Neural cell (in vitro differentiated cells): ENCODE results near the gene PWP2. TPM values are rescaled to one million over a fixed set of nuclear protein-coding genes. Genes with fewer than 3 reads are reported as not detected.

Experiments
- H2AFZ ChIP-seq: fragments of 200-600, 300-800 bp; sonication (generic), shearing (Covaris generic); 2 replicates; pipeline ENCODE4 v1.6.0; 2014; ENCODE audit warnings: low read depth, mild to moderate bottlenecking, antibody characterized with exemption, low read length, moderate library complexity
- H3F3A ChIP-seq: fragments of 200-600 bp; shearing (Covaris generic); 2 replicates; pipeline ENCODE4 v1.6.1; 2016; ENCODE audit warnings: mild to moderate bottlenecking, moderate library complexity, mixed read lengths, antibody characterized with exemption, low read length; ENCODE audit not compliant: insufficient read depth, poor library complexity, severe bottlenecking
- H3K27ac ChIP-seq: fragments of 200-600, 300-800 bp; sonication (generic), shearing (Covaris generic); 2 replicates; pipeline ENCODE4 v1.5.1; 2014; ENCODE audit warnings: mild to moderate bottlenecking, low read length, moderate library complexity
- H3K27me3 ChIP-seq: fragments of 300-800, 200-600 bp; sonication (generic), shearing (Covaris generic); 2 replicates; pipeline ENCODE4 v1.6.0; 2014; ENCODE audit warnings: mild to moderate bottlenecking, low read depth, low read length, moderate library complexity; ENCODE audit not compliant: insufficient read depth
- H3K36me3 ChIP-seq: fragments of 300-800, 200-600 bp; sonication (generic), shearing (Covaris generic); 2 replicates; pipeline ENCODE4 v1.5.1; 2014; ENCODE audit warnings: mild to moderate bottlenecking, antibody characterized with exemption, low read length, moderate library complexity; ENCODE audit not compliant: insufficient read depth
- H3K4me2 ChIP-seq: fragments of 300-800, 200-600 bp; sonication (generic), shearing (Covaris generic); 2 replicates; pipeline ENCODE4 v1.6.0; 2014; ENCODE audit warnings: mild to moderate bottlenecking, low read length
- H3K4me3 ChIP-seq: fragments of 300-800, 200-600 bp; sonication (generic), shearing (Covaris generic); 2 replicates; pipeline ENCODE4 v1.5.1; 2014; ENCODE audit warnings: mild to moderate bottlenecking, low read length, moderate library complexity
- H3K79me2 ChIP-seq: fragments of 200-600 bp; shearing (Covaris generic); replicated peaks from 2 replicates; pipeline ENCODE4 v1.6.0; 2014; ENCODE audit warnings: mild to moderate bottlenecking, low read length, moderate library complexity; ENCODE audit not compliant: insufficient read depth
- H3K9ac ChIP-seq: fragments of 300-800, 200-600 bp; sonication (generic), shearing (Covaris generic); 2 replicates; pipeline ENCODE4 v1.6.1; 2016; ENCODE audit warnings: mild to moderate bottlenecking, low read length, mixed read lengths
- H3K9me2 ChIP-seq: fragments of 200-600 bp; shearing (Covaris generic); 2 replicates; pipeline ENCODE4 v1.6.1; 2016; ENCODE audit warnings: mild to moderate bottlenecking, low read length, mixed read lengths; ENCODE audit not compliant: insufficient read depth
- H3K9me3 ChIP-seq: fragments of 200-600, 300-800 bp; sonication (generic), shearing (Covaris generic); 2 replicates; pipeline ENCODE4 v1.6.1; 2016; ENCODE audit warnings: mild to moderate bottlenecking, mixed run types, low read length, moderate library complexity, mixed read lengths
- H4K20me1 ChIP-seq: fragments of 200-600 bp; shearing (Covaris generic); 2 replicates; pipeline ENCODE4 v1.6.1; 2016; ENCODE audit warnings: mild to moderate bottlenecking, mixed run types; ENCODE audit not compliant: insufficient read depth
- CTCF ChIP-seq: fragments of 450-650 bp; IDR thresholded peaks from 2 replicates; pipeline ENCODE4 v1.5.1; 2014; ENCODE audit warnings: antibody characterized with exemption, mild to moderate bottlenecking, moderate library complexity; ENCODE audit not compliant: poor library complexity, severe bottlenecking
- EP300 ChIP-seq: fragments of 450-650 bp; conservative IDR thresholded peaks from 2 replicates; pipeline ENCODE4 v1.6.1; 2014; ENCODE audit warnings: antibody characterized with exemption, mild to moderate bottlenecking, moderate library complexity; ENCODE audit not compliant: poor library complexity, severe bottlenecking
- EZH2 ChIP-seq: fragments of 200-600, 300-800 bp; shearing (Covaris generic), sonication (generic); IDR thresholded peaks from 2 replicates; pipeline ENCODE4 v1.6.1; 2014; ENCODE audit warnings: antibody characterized with exemption, low read length, borderline replicate concordance, mild to moderate bottlenecking; ENCODE audit not compliant: insufficient read depth, poor library complexity, severe bottlenecking
- MXI1 ChIP-seq: fragments of 450-650 bp; conservative IDR thresholded peaks from 2 replicates; pipeline ENCODE4 v1.6.1; 2014; ENCODE audit warnings: antibody characterized with exemption, mild to moderate bottlenecking; ENCODE audit not compliant: poor library complexity, severe bottlenecking
- POLR2AphosphoS5 ChIP-seq: IDR thresholded peaks from 2 replicates; pipeline ENCODE4 v1.6.1; 2012
- RAD21 ChIP-seq: fragments of 450-650 bp; conservative IDR thresholded peaks from 2 replicates; pipeline ENCODE4 v1.6.1; 2014; ENCODE audit warnings: antibody characterized with exemption, mild to moderate bottlenecking, moderate library complexity
- SMC3 ChIP-seq: fragments of 450-650 bp; conservative IDR thresholded peaks from 2 replicates; pipeline ENCODE4 v1.6.1; 2014; ENCODE audit warnings: antibody characterized with exemption, mild to moderate bottlenecking, moderate library complexity; ENCODE audit not compliant: poor library complexity
- TAF1 ChIP-seq: IDR thresholded peaks from 2 replicates; pipeline ENCODE4 v1.6.1; 2012; ENCODE audit warnings: low read depth
- polyA plus RNA-seq: library from polyadenylated mRNA; depleted of rRNA; stranded (reverse); fragments of >200 nt; gene quantifications from 2 replicates; pipeline ENCODE4 v1.2.3, GENCODE V29; 2014
- TF ChIP-seq, protein P1 (sequence below): IDR thresholded peaks from 2 replicates; pipeline ENCODE4 v1.6.1; 2012; ENCODE audit warnings: borderline replicate concordance

Gene PWP2
- polyA plus RNA-seq, 1 donor from 2014 or later = 1.7 TPM

GRCh38 chr21:44079446-44079845, 27.8 kb upstream of the PWP2 start:
- no peaks in the 10 kb centered on the region for H3K9me3 ChIP-seq
- H2AFZ ChIP-seq = no peak overlapping the region
- no peak overlapping the region for H3K4me3 ChIP-seq
- peaks cover 6% of the 10 kb centered on the region for H3K36me3 ChIP-seq
- no peak overlapping the region for H3K4me2 ChIP-seq
- H3K27ac ChIP-seq = no peak overlapping the region
- H4K20me1 ChIP-seq = no peaks in the 10 kb centered on the region
- no peaks in the 10 kb centered on the region for H3K79me2 ChIP-seq
- no peak overlapping the region for H3K9ac ChIP-seq
- TF ChIP-seq TAF1 (no peak), SMC3 (no peak), RAD21 (no peak), CTCF (no peak), EP300 (no peak), EZH2 (no peak)
- TF ChIP-seq, protein P1, sequence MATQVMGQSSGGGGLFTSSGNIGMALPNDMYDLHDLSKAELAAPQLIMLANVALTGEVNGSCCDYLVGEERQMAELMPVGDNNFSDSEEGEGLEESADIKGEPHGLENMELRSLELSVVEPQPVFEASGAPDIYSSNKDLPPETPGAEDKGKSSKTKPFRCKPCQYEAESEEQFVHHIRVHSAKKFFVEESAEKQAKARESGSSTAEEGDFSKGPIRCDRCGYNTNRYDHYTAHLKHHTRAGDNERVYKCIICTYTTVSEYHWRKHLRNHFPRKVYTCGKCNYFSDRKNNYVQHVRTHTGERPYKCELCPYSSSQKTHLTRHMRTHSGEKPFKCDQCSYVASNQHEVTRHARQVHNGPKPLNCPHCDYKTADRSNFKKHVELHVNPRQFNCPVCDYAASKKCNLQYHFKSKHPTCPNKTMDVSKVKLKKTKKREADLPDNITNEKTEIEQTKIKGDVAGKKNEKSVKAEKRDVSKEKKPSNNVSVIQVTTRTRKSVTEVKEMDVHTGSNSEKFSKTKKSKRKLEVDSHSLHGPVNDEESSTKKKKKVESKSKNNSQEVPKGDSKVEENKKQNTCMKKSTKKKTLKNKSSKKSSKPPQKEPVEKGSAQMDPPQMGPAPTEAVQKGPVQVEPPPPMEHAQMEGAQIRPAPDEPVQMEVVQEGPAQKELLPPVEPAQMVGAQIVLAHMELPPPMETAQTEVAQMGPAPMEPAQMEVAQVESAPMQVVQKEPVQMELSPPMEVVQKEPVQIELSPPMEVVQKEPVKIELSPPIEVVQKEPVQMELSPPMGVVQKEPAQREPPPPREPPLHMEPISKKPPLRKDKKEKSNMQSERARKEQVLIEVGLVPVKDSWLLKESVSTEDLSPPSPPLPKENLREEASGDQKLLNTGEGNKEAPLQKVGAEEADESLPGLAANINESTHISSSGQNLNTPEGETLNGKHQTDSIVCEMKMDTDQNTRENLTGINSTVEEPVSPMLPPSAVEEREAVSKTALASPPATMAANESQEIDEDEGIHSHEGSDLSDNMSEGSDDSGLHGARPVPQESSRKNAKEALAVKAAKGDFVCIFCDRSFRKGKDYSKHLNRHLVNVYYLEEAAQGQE = no peak
- H3F3A ChIP-seq = no peaks in the 10 kb centered on the region
- H3K27me3 ChIP-seq = no peaks in the 10 kb centered on the region
- no peaks in the 10 kb centered on the region for H3K9me2 ChIP-seq

DNA sequence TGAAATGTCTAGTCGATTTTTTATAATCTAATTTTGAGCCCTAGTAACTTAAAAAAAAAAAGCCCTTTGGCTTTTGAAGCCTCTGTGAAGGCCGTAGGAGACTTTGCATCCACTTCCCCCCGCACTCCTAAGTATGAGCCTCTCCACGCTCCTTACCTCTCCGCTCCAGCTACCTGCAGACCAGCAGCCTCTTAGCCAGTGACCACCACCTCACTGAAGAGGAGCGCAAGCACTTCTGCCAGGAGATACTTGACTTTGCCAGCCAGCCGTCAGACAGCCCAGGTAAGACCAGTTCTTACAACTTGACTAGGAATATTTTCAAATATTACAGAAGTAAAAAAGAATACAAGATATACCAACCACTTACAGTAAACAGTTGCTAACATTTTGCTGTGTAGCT, 27.4 kb upstream of the PWP2 start:
- H3K9me3 ChIP-seq = no peaks in the 10 kb centered on the region
- no peak overlapping the region for H3K4me2 ChIP-seq
- no peaks in the 10 kb centered on the region for H4K20me1 ChIP-seq
- H3F3A ChIP-seq = no peaks in the 10 kb centered on the region
- no peaks in the 10 kb centered on the region for H3K9me2 ChIP-seq
- no peak overlapping the region for H3K4me3 ChIP-seq
- H3K27ac ChIP-seq = no peak overlapping the region
- H2AFZ ChIP-seq = no peak overlapping the region
- no peak overlapping the region for H3K9ac ChIP-seq
- H3K79me2 ChIP-seq = no peaks in the 10 kb centered on the region
- no peaks in the 10 kb centered on the region for H3K27me3 ChIP-seq
- no peak for TF ChIP-seq TAF1
- no peak for TF ChIP-seq RAD21
- TF ChIP-seq, protein P1 = no peak
- no peak for TF ChIP-seq EP300
- TF ChIP-seq EZH2 = no peak
- TF ChIP-seq CTCF = no peak
- TF ChIP-seq SMC3 = no peak
- TF ChIP-seq POLR2AphosphoS5 = no peak
- TF ChIP-seq MXI1 = no peak
- H3K36me3 ChIP-seq = peaks cover 6% of the 10 kb centered on the region
